WTC11 (cell line): ENCODE data around the gene SAG. TPM values are rescaled to one million over a fixed set of nuclear protein-coding genes. Genes with fewer than 3 reads are reported as not detected.

Experiments
- ATAC-seq: fragments of 200-7000 bp; cut with Tn5 transposase; 2 replicates; pipeline ENCODE4 v1.10.0; 2021; ENCODE audit warnings: mild to moderate bottlenecking, moderate library complexity
- CTCF ChIA-PET: fragments of 300-600 bp; sonication (Branson Sonifier 250); formaldehyde crosslinking; loops from one replicate; lab custom pipeline; 2021; ENCODE audit warnings: antibody characterized with exemption; lab: Charles Lee
- POLR2A ChIA-PET: fragments of 350-600 bp; sonication (Branson Sonifier 250); formaldehyde crosslinking; loops from one replicate; lab custom pipeline; 2021; ENCODE audit warnings: antibody characterized with exemption; lab: Charles Lee
- DNase-seq: peaks from one replicate; pipeline ENCODE4 v3.0.0; 2021; ENCODE audit warnings: low spot score
- H3K27ac Mint-ChIP-seq: 2 replicates; pipeline ENCODE4 v1.8.0; 2021; ENCODE audit warnings: mixed read lengths
- H3K27me3 Mint-ChIP-seq: 2 replicates; pipeline ENCODE4 v1.8.0; 2021; ENCODE audit warnings: low read depth, mild to moderate bottlenecking, moderate library complexity, mixed read lengths
- H3K36me3 Mint-ChIP-seq: 2 replicates; pipeline ENCODE4 v1.8.0; 2021; ENCODE audit warnings: mixed read lengths
- H3K4me1 Mint-ChIP-seq: 2 replicates; pipeline ENCODE4 v1.8.0; 2022; ENCODE audit warnings: mixed read lengths
- H3K4me3 Mint-ChIP-seq: 2 replicates; pipeline ENCODE4 v1.8.0; 2021; ENCODE audit warnings: mild to moderate bottlenecking, moderate library complexity, mixed read lengths
- H3K9me3 Mint-ChIP-seq: 2 replicates; pipeline ENCODE4 v1.8.0; 2021; ENCODE audit warnings: mixed read lengths
- ATF1 ChIP-seq: sonication (generic); formaldehyde crosslinking; IDR thresholded peaks from 2 replicates; pipeline ENCODE4 v1.8.1; 2023; ENCODE audit warnings: mild to moderate bottlenecking, moderate library complexity, missing genetic modification reagents
- GABPB1 ChIP-seq: sonication (generic); formaldehyde crosslinking; IDR thresholded peaks from 2 replicates; pipeline ENCODE4 v1.8.1; 2023; ENCODE audit warnings: mild to moderate bottlenecking, missing genetic modification reagents
- JUN ChIP-seq: sonication (generic); formaldehyde crosslinking; IDR thresholded peaks from 2 replicates; pipeline ENCODE4 v1.8.0; 2023; ENCODE audit warnings: mild to moderate bottlenecking, missing genetic modification reagents
- MYBL2 ChIP-seq: sonication (generic); formaldehyde crosslinking; IDR thresholded peaks from 2 replicates; pipeline ENCODE4 v1.8.1; 2023; ENCODE audit warnings: mild to moderate bottlenecking, moderate library complexity, missing genetic modification reagents
- NFATC4 ChIP-seq: fragments of 250-450 bp; sonication (Bioruptor Pico); IDR thresholded peaks from 2 replicates; pipeline ENCODE4 v1.9.0; 2021; ENCODE audit warnings: mild to moderate bottlenecking
- NFYB ChIP-seq: sonication (generic); formaldehyde crosslinking; conservative IDR thresholded peaks from 2 replicates; pipeline ENCODE4 v1.8.0; 2022; ENCODE audit warnings: low read depth, missing genetic modification reagents
- TEAD4 ChIP-seq: sonication (generic); formaldehyde crosslinking; IDR thresholded peaks from 2 replicates; pipeline ENCODE4 v1.8.0; 2022; ENCODE audit warnings: mild to moderate bottlenecking, missing genetic modification reagents
- TP53 ChIP-seq: sonication (generic); formaldehyde crosslinking; IDR thresholded peaks from 2 replicates; pipeline ENCODE4 v1.8.1; 2023; ENCODE audit warnings: mild to moderate bottlenecking, missing genetic modification reagents
- ZNF263 ChIP-seq: sonication (generic); formaldehyde crosslinking; IDR thresholded peaks from 2 replicates; pipeline ENCODE4 v1.8.1; 2022; ENCODE audit warnings: low read depth, mild to moderate bottlenecking, moderate library complexity, missing genetic modification reagents
- ZNF671 ChIP-seq: fragments of 250-450 bp; sonication (Bioruptor Pico); IDR thresholded peaks from 2 replicates; pipeline ENCODE4 v1.8.0; 2021; ENCODE audit warnings: mild to moderate bottlenecking
- total RNA-seq: library from RNA; stranded (reverse); gene quantifications from 3 replicates; pipeline ENCODE4 v1.2.3, GENCODE V29; 2021
- TF ChIP-seq, protein P1 (sequence below): sonication (generic); formaldehyde crosslinking; IDR thresholded peaks from 2 replicates; pipeline ENCODE4 v1.8.1; 2022; ENCODE audit warnings: low read depth, missing genetic modification reagents, borderline replicate concordance
- TF ChIP-seq, protein P2 (sequence below): sonication (generic); formaldehyde crosslinking; IDR thresholded peaks from 2 replicates; pipeline ENCODE4 v1.8.1; 2023; ENCODE audit warnings: mild to moderate bottlenecking, moderate library complexity, missing genetic modification reagents
- TF ChIP-seq, protein P3 (sequence below): sonication (generic); formaldehyde crosslinking; IDR thresholded peaks from 2 replicates; pipeline ENCODE4 v1.8.1; 2023; ENCODE audit warnings: mild to moderate bottlenecking, missing genetic modification reagents
- TF ChIP-seq, protein P4 (sequence below): fragments of 250-450 bp; sonication (Bioruptor Pico); IDR thresholded peaks from 2 replicates; pipeline ENCODE4 v2.1.2; 2022; ENCODE audit warnings: mild to moderate bottlenecking, moderate library complexity
- TF ChIP-seq, protein P5 (sequence below): sonication (generic); formaldehyde crosslinking; IDR thresholded peaks from 2 replicates; pipeline ENCODE4 v1.8.0; 2022; ENCODE audit warnings: mild to moderate bottlenecking, missing genetic modification reagents
- TF ChIP-seq, protein P6 (sequence below): fragments of 250-450 bp; sonication (Bioruptor Pico); IDR thresholded peaks from 2 replicates; pipeline ENCODE4 v1.9.0; 2021; ENCODE audit warnings: mild to moderate bottlenecking
- TF ChIP-seq, protein P7 (sequence below): sonication (generic); formaldehyde crosslinking; IDR thresholded peaks from 2 replicates; pipeline ENCODE4 v1.8.1; 2022; ENCODE audit warnings: low read depth, mild to moderate bottlenecking, moderate library complexity, missing genetic modification reagents, borderline replicate concordance
- TF ChIP-seq, protein P8 (sequence below): sonication (generic); formaldehyde crosslinking; IDR thresholded peaks from 2 replicates; pipeline ENCODE4 v1.8.1; 2023; ENCODE audit warnings: mild to moderate bottlenecking, missing genetic modification reagents, moderate library complexity
- TF ChIP-seq, protein P9 (sequence below): fragments of 250-450 bp; sonication (Bioruptor Pico); IDR thresholded peaks from 2 replicates; pipeline ENCODE4 v1.9.0; 2021; ENCODE audit warnings: moderate library complexity, mild to moderate bottlenecking, inconsistent platforms, borderline replicate concordance
- TF ChIP-seq, protein P10 (sequence below): sonication (generic); formaldehyde crosslinking; IDR thresholded peaks from 2 replicates; pipeline ENCODE4 v1.8.0; 2022; ENCODE audit warnings: mild to moderate bottlenecking, missing genetic modification reagents

SAG gene
- total RNA-seq, 1 experiment from 2014 or later, result not detected

DNA sequence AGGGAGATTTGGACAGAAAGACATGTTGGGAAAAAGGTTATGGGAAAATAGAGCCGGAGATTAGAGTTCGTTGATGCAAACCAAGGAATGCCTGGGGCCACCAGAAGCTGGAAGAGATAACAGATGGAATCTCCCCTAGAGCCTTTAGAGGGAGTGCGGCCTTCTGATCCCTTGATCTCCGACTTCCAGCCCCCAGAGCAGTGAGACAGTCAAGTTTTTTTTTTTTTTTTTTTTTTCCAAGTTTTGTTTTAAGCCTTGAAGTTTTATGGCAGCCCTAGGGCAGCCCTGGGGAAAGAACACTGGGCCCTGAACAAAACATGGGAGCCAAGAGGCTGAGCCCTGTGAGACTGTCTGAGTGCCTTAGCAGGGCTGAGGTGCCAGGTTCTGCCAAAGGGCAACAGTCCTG lies 53.2 kb downstream of the SAG start:
- no peak for DNase-seq
- peaks cover 14% of the 10 kb centered on the region for H3K4me1 Mint-ChIP-seq
- peaks cover 5% of the 10 kb centered on the region for H3K27me3 Mint-ChIP-seq
- peak overlapping the region; percentile 60; the same call in 1 of the 2 replicates for H3K27ac Mint-ChIP-seq
- 0 out of 2 replicates have a peak, but pooled peaks cover 3% of the 10 kb centered on the region for H3K36me3 Mint-ChIP-seq
- H3K4me3 Mint-ChIP-seq, result no peak overlapping the region
- TF ChIP-seq NFYB (CRISPR knock-in tag) (no peak), ZNF263 (CRISPR knock-in tag) (no peak), TP53 (no peak)
- TF ChIP-seq, protein P1, sequence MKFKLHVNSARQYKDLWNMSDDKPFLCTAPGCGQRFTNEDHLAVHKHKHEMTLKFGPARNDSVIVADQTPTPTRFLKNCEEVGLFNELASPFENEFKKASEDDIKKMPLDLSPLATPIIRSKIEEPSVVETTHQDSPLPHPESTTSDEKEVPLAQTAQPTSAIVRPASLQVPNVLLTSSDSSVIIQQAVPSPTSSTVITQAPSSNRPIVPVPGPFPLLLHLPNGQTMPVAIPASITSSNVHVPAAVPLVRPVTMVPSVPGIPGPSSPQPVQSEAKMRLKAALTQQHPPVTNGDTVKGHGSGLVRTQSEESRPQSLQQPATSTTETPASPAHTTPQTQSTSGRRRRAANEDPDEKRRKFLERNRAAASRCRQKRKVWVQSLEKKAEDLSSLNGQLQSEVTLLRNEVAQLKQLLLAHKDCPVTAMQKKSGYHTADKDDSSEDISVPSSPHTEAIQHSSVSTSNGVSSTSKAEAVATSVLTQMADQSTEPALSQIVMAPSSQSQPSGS, result no peak
- TF ChIP-seq, protein P2, sequence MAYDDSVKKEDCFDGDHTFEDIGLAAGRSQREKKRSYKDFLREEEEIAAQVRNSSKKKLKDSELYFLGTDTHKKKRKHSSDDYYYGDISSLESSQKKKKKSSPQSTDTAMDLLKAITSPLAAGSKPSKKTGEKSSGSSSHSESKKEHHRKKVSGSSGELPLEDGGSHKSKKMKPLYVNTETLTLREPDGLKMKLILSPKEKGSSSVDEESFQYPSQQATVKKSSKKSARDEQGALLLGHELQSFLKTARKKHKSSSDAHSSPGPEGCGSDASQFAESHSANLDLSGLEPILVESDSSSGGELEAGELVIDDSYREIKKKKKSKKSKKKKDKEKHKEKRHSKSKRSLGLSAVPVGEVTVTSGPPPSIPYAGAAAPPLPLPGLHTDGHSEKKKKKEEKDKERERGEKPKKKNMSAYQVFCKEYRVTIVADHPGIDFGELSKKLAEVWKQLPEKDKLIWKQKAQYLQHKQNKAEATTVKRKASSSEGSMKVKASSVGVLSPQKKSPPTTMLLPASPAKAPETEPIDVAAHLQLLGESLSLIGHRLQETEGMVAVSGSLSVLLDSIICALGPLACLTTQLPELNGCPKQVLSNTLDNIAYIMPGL, result no peak
- TF ChIP-seq, protein P3, sequence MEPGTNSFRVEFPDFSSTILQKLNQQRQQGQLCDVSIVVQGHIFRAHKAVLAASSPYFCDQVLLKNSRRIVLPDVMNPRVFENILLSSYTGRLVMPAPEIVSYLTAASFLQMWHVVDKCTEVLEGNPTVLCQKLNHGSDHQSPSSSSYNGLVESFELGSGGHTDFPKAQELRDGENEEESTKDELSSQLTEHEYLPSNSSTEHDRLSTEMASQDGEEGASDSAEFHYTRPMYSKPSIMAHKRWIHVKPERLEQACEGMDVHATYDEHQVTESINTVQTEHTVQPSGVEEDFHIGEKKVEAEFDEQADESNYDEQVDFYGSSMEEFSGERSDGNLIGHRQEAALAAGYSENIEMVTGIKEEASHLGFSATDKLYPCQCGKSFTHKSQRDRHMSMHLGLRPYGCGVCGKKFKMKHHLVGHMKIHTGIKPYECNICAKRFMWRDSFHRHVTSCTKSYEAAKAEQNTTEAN (CRISPR knock-in tag), result no peak
- no peaks in the 10 kb centered on the region for H3K9me3 Mint-ChIP-seq
- ChIA-PET CTCF (no interaction called here), POLR2A (no interaction called here)
- ATAC-seq, result peak; percentile 47; the same call in 1 of the 2 replicates

DNA sequence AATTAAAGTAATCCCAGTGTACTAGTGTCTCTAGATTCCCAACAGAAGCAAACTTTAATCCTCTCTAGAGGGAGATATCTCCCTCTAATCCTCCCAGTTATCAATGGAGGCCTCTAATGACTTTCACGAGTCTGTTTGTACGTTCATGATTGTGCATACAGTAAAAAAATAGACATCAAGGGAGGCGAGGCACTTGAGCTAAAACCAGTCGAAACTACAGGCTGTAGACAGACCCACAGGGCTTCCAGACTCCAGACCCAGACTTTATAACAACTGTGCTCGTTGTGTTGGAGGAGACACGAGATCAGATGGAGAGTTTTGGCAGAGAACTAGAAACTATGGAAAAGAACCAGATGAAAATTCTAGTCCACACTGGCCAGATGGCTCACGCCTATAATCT lies 53.7 kb downstream of the SAG start:
- ChIA-PET POLR2A (no interaction called here), CTCF (no interaction called here)
- TF ChIP-seq GABPB1 (CRISPR knock-in tag), result no peak
- TF ChIP-seq, protein P4, sequence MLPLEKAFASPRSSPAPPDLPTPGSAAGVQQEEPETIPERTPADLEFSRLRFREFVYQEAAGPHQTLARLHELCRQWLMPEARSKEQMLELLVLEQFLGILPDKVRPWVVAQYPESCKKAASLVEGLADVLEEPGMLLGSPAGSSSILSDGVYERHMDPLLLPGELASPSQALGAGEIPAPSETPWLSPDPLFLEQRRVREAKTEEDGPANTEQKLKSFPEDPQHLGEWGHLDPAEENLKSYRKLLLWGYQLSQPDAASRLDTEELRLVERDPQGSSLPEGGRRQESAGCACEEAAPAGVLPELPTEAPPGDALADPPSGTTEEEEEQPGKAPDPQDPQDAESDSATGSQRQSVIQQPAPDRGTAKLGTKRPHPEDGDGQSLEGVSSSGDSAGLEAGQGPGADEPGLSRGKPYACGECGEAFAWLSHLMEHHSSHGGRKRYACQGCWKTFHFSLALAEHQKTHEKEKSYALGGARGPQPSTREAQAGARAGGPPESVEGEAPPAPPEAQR, result no peak
- TF ChIP-seq ATF1 (CRISPR knock-in tag), result no peak
- TF ChIP-seq, protein P5, sequence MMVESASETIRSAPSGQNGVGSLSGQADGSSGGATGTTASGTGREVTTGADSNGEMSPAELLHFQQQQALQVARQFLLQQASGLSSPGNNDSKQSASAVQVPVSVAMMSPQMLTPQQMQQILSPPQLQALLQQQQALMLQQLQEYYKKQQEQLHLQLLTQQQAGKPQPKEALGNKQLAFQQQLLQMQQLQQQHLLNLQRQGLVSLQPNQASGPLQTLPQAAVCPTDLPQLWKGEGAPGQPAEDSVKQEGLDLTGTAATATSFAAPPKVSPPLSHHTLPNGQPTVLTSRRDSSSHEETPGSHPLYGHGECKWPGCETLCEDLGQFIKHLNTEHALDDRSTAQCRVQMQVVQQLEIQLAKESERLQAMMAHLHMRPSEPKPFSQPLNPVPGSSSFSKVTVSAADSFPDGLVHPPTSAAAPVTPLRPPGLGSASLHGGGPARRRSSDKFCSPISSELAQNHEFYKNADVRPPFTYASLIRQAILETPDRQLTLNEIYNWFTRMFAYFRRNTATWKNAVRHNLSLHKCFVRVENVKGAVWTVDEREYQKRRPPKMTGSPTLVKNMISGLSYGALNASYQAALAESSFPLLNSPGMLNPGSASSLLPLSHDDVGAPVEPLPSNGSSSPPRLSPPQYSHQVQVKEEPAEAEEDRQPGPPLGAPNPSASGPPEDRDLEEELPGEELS (CRISPR knock-in tag), result no peak
- TF ChIP-seq ZNF263 (CRISPR knock-in tag), result no peak
- TF ChIP-seq, protein P6, sequence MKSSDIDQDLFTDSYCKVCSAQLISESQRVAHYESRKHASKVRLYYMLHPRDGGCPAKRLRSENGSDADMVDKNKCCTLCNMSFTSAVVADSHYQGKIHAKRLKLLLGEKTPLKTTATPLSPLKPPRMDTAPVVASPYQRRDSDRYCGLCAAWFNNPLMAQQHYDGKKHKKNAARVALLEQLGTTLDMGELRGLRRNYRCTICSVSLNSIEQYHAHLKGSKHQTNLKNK (CRISPR knock-in tag), result no peak
- no peak for TF ChIP-seq NFATC4
- TF ChIP-seq, protein P7, sequence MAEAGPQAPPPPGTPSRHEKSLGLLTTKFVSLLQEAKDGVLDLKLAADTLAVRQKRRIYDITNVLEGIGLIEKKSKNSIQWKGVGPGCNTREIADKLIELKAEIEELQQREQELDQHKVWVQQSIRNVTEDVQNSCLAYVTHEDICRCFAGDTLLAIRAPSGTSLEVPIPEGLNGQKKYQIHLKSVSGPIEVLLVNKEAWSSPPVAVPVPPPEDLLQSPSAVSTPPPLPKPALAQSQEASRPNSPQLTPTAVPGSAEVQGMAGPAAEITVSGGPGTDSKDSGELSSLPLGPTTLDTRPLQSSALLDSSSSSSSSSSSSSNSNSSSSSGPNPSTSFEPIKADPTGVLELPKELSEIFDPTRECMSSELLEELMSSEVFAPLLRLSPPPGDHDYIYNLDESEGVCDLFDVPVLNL (CRISPR knock-in tag), result no peak
- TF ChIP-seq, protein P8, sequence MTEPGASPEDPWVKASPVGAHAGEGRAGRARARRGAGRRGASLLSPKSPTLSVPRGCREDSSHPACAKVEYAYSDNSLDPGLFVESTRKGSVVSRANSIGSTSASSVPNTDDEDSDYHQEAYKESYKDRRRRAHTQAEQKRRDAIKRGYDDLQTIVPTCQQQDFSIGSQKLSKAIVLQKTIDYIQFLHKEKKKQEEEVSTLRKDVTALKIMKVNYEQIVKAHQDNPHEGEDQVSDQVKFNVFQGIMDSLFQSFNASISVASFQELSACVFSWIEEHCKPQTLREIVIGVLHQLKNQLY, result no peak
- no peak for TF ChIP-seq MYBL2
- TF ChIP-seq, protein P9, sequence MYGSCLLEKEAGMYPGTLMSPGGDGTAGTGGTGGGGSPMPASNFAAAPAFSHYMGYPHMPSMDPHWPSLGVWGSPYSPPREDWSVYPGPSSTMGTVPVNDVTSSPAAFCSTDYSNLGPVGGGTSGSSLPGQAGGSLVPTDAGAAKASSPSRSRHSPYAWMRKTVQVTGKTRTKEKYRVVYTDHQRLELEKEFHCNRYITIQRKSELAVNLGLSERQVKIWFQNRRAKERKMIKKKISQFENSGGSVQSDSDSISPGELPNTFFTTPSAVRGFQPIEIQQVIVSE (CRISPR knock-in tag), result no peak
- no peak for TF ChIP-seq TEAD4
- TF ChIP-seq, protein P3 (CRISPR knock-in tag), result no peak
- no peak for TF ChIP-seq ZNF671
- no peak for TF ChIP-seq JUN
- TF ChIP-seq, protein P10, sequence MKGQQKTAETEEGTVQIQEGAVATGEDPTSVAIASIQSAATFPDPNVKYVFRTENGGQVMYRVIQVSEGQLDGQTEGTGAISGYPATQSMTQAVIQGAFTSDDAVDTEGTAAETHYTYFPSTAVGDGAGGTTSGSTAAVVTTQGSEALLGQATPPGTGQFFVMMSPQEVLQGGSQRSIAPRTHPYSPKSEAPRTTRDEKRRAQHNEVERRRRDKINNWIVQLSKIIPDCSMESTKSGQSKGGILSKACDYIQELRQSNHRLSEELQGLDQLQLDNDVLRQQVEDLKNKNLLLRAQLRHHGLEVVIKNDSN, result no peak
- no peak for DNase-seq
- Mint-ChIP-seq H3K27ac (no peak overlapping the region), H3K9me3 (no peaks in the 10 kb centered on the region), H3K36me3 (0 out of 2 replicates have a peak, but pooled peaks cover 3% of the 10 kb centered on the region), H3K4me1 (peaks cover 9% of the 10 kb centered on the region), H3K4me3 (no peak overlapping the region), H3K27me3 (no peaks in the 10 kb centered on the region)
- no peak for ATAC-seq
